NCI-H226 (cell line): ENCODE data around the gene CHRNA3.
A peak's percentile ranks its signal among the peaks of the same experiment; 100 is the strongest.

Experiments used
- DNase-seq: peaks from one replicate; pipeline ENCODE4 v3.0.0-alpha.2; 2015

The CHRNA3 gene

GRCh38 chr15:78620527-78621421 lies at the start of gene CHRNA3:
TSS of gene CHRNA3 (minus strand) at chr15:78620996. CDS start at chr15:78620794, 202 bp downstream.
- no peak for DNase-seq

DNA sequence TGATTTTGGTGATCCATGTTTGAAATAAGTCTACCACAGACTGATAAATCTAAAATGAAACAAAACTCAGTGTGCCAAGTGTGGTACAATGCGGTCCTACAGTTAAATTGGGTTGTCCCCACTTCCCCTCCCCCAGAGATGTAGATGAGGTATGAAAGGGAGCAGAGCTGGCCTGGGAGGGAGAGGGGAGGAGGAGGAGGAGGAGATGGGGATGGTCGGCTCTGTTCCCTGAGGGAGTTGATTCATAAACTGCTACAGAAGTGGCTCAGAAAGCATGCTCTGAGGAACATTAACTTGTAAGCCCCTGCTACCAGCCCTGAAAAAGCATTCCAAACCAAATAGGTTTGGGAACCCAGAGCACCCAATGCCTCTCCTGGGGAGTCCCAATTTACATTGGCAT lies 48.2 kb upstream of the CHRNA3 start:
- no peak for DNase-seq

- DNase-seq: no peak
These were observed 46.9 kb upstream of the CHRNA3 start for GRCh38 chr15:78667578-78668236.

GRCh38 chr15:78666010-78666409 lies 45.2 kb upstream of the CHRNA3 start:
- no peak for DNase-seq

- DNase-seq: no peak
These were observed 42.9 kb upstream of the CHRNA3 start for GRCh38 chr15:78663703-78664102.

- DNase-seq: no peak
These were observed 41.2 kb upstream of the CHRNA3 start for GRCh38 chr15:78662028-78662427.

DNA sequence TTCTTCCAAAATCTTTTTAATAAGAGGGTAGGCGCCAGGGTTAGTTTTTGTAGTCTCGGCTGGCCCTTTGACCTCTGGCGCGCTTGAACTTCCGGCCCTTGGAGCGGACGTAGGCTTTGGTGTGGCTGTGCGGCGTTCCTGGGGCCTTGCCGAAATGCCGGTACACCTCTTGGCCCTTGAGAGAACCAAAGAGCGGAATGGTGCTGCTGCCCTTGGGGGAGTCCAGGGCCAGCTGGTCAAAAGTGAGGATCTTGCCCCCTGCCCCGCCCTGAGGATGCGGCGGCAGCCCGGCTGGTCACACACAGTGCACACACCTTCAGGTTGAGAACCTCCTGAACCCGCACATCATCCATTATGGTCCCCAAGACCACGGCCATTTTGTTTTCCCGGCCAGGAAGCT lies 40.2 kb upstream of the CHRNA3 start:
- DNase-seq: no peak

DNA sequence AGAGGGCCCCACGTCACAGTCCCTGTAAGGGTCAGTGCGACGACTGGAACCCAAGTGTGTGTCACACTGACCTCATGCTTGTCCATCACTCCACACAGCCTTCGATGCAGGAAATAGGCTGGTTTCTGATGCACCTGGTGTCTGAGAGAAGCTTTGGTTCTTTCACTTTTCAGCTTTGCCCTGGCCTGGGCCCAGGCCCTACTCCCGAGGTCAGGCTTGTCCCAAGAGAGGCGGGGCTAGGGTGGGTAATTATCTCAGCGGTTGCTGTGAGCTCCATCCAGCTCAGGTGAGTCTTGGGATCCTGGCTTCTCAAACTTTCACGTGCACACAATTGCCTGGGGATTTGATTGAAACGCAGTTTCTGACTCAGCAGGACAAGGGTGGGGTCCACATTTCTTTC lies 39.8 kb upstream of the CHRNA3 start:
- DNase-seq: no peak

GRCh38 chr15:78658823-78659222 lies 38.0 kb upstream of the CHRNA3 start:
- DNase-seq: no peak

GRCh38 chr15:78654272-78654671 lies 33.5 kb upstream of the CHRNA3 start:
- DNase-seq: no peak

DNA sequence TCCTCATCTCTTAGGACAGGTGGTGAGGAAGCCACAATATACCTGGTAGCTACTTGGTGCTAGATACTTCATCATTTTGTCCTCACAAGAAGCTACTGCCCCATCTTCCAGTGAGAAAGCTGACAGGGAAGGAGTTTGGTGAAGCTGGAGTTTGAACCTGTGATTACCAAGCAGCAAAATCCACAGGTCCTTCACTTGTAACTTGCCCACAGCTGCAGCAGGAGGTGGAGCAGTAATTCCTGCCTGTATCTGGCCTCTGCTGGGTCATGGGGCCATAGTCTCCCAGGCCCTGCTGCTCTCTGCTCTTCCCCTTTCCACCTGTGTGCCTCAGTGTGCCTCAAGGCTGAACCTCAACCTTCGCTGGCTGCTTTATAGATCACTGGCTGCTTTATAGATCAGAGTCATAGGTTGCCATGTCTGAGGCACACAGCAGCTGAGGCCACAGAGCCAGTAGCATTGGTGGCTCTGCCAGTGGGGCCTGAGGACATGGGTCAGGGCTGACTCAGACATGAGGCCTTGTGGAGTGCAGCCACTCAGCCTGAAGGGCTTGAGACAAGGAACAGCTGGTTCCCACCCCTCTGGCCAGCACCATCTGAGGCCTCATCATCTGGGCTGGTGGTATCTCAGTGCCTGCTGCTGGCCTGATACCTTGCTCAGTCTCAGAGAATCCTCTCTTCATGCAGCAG lies 31.3 kb upstream of the CHRNA3 start:
- DNase-seq: no peak

DNA sequence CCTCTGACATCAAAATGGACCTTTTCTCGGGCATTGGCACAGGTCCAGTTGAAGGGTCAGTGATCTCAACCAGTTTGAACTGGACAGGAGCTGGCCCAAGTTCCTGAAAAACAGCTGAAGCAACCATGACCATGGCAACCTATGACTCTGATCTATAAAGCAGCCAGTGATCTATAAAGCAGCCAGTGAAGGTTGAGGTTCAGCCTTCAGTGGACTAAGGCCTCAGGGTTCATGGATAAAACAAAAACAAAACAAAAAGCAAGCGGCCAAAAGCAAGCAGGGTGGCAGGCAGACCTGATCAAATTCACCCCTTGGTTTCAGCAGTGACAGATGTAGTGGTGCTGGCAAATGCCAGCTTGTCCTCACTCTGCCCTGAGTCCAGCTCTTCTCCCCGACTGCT lies 30.2 kb upstream of the CHRNA3 start:
- DNase-seq: no peak

DNA sequence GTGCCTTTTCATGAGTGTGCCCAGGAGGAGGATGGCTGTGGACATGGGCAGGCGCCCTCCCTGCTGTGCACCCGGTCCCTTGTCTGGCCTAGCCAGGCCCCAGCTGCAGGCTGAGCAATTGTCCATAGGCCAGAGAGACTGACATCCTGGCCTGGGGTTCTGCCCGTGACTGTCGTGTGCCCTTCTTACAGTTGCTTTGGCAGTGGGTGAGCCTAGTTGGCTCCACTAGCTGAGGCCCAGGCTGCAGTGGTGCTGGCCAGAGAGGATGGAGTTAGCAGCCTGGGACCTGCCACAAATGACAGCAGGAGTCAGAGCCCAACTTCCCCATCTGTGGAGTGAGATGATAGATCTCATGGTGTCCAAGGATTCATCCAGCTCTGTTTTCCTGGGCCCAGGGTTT lies 29.2 kb upstream of the CHRNA3 start:
- DNase-seq: no peak

GRCh38 chr15:78645009-78645408 lies 24.2 kb upstream of the CHRNA3 start:
- no peak for DNase-seq

GRCh38 chr15:78642331-78642730 lies 21.5 kb upstream of the CHRNA3 start:
- DNase-seq: no peak

- no peak for DNase-seq
These were observed 21.0 kb upstream of the CHRNA3 start for GRCh38 chr15:78641749-78642275.

GRCh38 chr15:78641102-78641748 lies 20.4 kb upstream of the CHRNA3 start, which contains the start of gene CHRNB4:
TSS of gene CHRNB4 (minus strand) at chr15:78641210. CDS start at chr15:78641133, 77 bp downstream.
- DNase-seq: no peak

GRCh38 chr15:78640527-78641101 lies 19.8 kb upstream of the CHRNA3 start:
- no peak for DNase-seq

DNA sequence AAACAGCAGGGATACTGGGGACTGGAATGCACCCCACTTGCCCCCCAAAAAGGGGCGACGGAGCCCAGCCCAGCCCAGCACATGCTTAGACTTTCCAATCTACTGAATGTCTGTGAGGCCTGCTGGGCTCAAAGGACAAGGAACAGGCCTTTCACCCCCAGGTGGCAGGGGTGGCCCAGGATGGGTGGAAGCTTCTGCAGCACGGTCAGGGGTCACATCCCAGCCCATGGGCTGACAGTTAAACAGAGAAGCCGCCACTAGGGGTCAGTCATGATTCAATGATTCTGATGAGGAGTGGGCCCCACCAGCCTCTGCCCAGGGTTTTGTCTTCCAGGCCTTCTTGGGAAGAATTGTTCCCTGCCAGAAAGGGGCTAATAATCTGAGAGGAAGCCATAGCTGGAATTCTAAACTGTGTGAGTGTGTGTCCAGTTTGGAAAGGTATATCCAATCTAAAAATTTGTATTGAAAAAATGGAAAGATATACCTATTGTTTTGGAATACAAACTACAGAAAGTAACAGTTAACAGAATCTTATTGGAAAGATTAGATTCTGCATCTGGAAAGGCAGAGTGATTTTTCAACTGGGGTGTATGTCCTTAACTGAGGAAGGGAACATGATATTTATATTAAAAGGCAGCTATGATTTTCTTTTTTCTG lies 18.0 kb upstream of the CHRNA3 start:
- peak; percentile 34 for DNase-seq

GRCh38 chr15:78637776-78638435 lies 17.1 kb upstream of the CHRNA3 start:
- no peak for DNase-seq

GRCh38 chr15:78636378-78636859 lies 15.6 kb upstream of the CHRNA3 start:
- no peak for DNase-seq
